ENCODE data around the gene PQBP1. TPM values are rescaled to one million over a fixed set of nuclear protein-coding genes. Genes with fewer than 3 reads are reported as not detected.

PQBP1 gene
- total RNA-seq, 6 experiments from 2014 or later: 29.8 to 47.1 (median 35.7) TPM

GRCh38 chrX:48899078-48899410 lies 1.3 kb downstream of the PQBP1 start:
- H3K27ac ChIP-seq: no peak overlapping the region
- TF ChIP-seq CTCF (IDR thresholded peaks at IDR 0.05) (no peak), POLR2A (IDR thresholded peaks at IDR 0.05) (no peak)
- peaks cover 0 to 20% (median 2%) of the 10 kb centered on the region in 4 donors for H3K36me3 ChIP-seq
- ATAC-seq: no peak
- no peaks in the 10 kb centered on the region for H3K4me1 ChIP-seq
- no peaks in the 10 kb centered on the region for H3K27me3 ChIP-seq
- WGBS (ENCODE audit: insufficient coverage, low coverage, low lambda C conversion rate, missing lambda C conversion rate): 77% methylated on average over 8 of the region's 8 CpGs
- DNase-seq: no peak
- intact Hi-C loops (cut with DNase I): no loop called here
- no peak overlapping the region for H3K4me3 ChIP-seq
- no peaks in the 10 kb centered on the region for H3K9me3 ChIP-seq

GRCh38 chrX:48901069-48901468 lies 3.3 kb downstream of the PQBP1 start:
- Histone ChIP-seq H3K27ac (no peak overlapping the region), H3K4me1 (no peaks in the 10 kb centered on the region), H3K4me3 (no peak overlapping the region), H3K27me3 (no peaks in the 10 kb centered on the region), H3K36me3 (peaks cover 0 to 20% (median 2%) of the 10 kb centered on the region in 4 donors), H3K9me3 (no peaks in the 10 kb centered on the region)
- WGBS (ENCODE audit: insufficient coverage, low coverage, low lambda C conversion rate, missing lambda C conversion rate): 85% methylated on average over 4 of the region's 7 CpGs
- TF ChIP-seq CTCF (IDR thresholded peaks at IDR 0.05) (no peak), POLR2A (IDR thresholded peaks at IDR 0.05) (no peak)
- DNase-seq (no peak), ATAC-seq (no peak)
- intact Hi-C loops (cut with DNase I): loop anchor here in 1 of 2 donors (10.0 kb wide), 1 partner anchor 54 kb away; the partner anchor contains the start of gene OTUD5

GRCh38 chrX:48902135-48902534 lies 4.4 kb downstream of the PQBP1 start:
- ATAC-seq (no peak), DNase-seq (no peak)
- no peak for TF ChIP-seq POLR2A (IDR thresholded peaks at IDR 0.05)
- no peak for TF ChIP-seq CTCF (IDR thresholded peaks at IDR 0.05)
- Histone ChIP-seq H3K27ac (no peak overlapping the region), H3K9me3 (no peaks in the 10 kb centered on the region), H3K4me3 (no peak overlapping the region), H3K36me3 (peaks cover 0 to 20% (median 2%) of the 10 kb centered on the region in 4 donors), H3K4me1 (no peaks in the 10 kb centered on the region), H3K27me3 (no peaks in the 10 kb centered on the region)
- intact Hi-C loops (cut with DNase I): loop anchor here in 1 of 2 donors (10.0 kb wide), 1 partner anchor 53 kb away; the partner anchor contains the start of gene OTUD5
- 88% methylated on average over 15 of the region's 20 CpGs for WGBS (ENCODE audit: insufficient coverage, low coverage, low lambda C conversion rate, missing lambda C conversion rate)

GRCh38 chrX:48902776-48903175 lies 5.0 kb downstream of the PQBP1 start:
- H3K27me3 ChIP-seq: no peaks in the 10 kb centered on the region
- H3K36me3 ChIP-seq: peaks cover 0 to 20% (median 2%) of the 10 kb centered on the region in 4 donors
- WGBS (ENCODE audit: insufficient coverage, low coverage, low lambda C conversion rate, missing lambda C conversion rate): no CpG with 5 or more reads among the region's 14 CpGs
- ATAC-seq: no peak
- intact Hi-C loops (cut with DNase I): loop anchor here in 1 of 2 donors (10.0 kb wide), 1 partner anchor 52 kb away; the partner anchor contains the start of gene OTUD5
- no peak overlapping the region for H3K27ac ChIP-seq
- no peak overlapping the region for H3K4me3 ChIP-seq
- DNase-seq: no peak
- TF ChIP-seq CTCF (IDR thresholded peaks at IDR 0.05): no peak
- TF ChIP-seq POLR2A (IDR thresholded peaks at IDR 0.05): no peak
- H3K9me3 ChIP-seq: no peaks in the 10 kb centered on the region
- no peaks in the 10 kb centered on the region for H3K4me1 ChIP-seq

All from right lobe of liver (tissue), 6 donors.